ENCODE data around the gene C17orf78. TPM values are rescaled to one million over a fixed set of nuclear protein-coding genes. Genes with fewer than 3 reads are reported as not detected.
"Not testable (repeated sequence)": the region's sequence is repeated elsewhere in the genome, so short reads cannot be mapped to it uniquely, and the experiment has no call there.

The C17orf78 gene
- total RNA-seq, 2 experiments from 2014 or later, result not detected

DNA sequence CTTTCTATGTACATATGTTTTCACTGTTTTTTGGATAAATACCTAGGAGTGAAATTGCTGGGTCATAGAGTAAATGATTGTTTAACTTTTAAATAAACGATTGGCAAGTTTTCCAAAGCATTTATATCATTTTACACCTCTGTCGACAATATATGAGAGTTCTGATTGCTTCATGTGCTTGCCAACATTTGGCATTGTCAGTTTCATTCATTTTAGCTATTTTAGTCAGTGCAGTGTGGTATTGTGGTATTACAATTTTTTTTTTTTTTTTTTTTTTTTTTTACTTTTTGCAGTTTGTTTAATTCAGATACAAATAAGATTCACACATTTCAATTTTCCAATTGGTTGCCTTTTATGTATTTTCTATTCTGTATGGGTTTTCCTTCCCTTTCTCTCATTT lies 56.9 kb downstream of the C17orf78 start:
- no peak for DNase-seq
- Mint-ChIP-seq H3K36me3 (ENCODE audit: low read depth) (peaks cover 41% of the 10 kb centered on the region), H3K4me3 (no peak overlapping the region), H3K27me3 (no peaks in the 10 kb centered on the region), H3K27ac (no peak overlapping the region), H3K4me1 (peaks cover 27% of the 10 kb centered on the region), H3K9me3 (ENCODE audit: low read depth) (no peaks in the 10 kb centered on the region)
- no peak for ATAC-seq
- ChIA-PET POLR2A (no interaction called here), CTCF (interaction anchor here (0.6 to 1.4 kb wide), 2 partner anchors 12 to 84 kb away, joined by 3 read pairs; no protein-coding TSS in a partner anchor)
- intact Hi-C loops (cut with DNase I, micrococcal nuclease), result no loop called here

DNA sequence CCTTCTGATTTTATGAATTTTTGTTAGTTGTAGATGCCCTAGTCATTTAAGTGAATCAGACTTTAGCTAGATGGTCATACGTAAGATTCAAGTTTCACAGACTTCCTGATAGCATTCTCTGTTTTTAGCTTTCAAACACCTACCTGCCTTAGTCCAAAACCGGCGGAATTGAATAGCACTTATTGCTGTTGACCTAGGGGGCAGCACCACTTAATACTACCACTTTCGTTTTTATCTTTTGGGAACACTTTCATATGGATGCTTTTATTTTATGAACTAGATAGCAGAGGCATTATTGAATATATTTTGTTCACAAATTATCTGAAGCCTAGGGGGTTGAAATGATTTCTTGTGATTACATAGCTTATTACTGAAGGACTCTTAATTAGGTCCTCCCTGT lies 62.4 kb downstream of the C17orf78 start:
- ChIA-PET CTCF (interaction anchor here (0.7 to 1.7 kb wide), 5 partner anchors 12 to 65 kb away, joined by 3 to 4 read pairs (median 3); no protein-coding TSS in a partner anchor), POLR2A (interaction anchor here (0.5 kb wide), 1 partner anchor 12 kb away, joined by 3 read pairs; no protein-coding TSS in a partner anchor)
- no peaks in the 10 kb centered on the region for H3K9me3 Mint-ChIP-seq (ENCODE audit: low read depth)
- no peaks in the 10 kb centered on the region for H3K4me1 Mint-ChIP-seq
- H3K27me3 Mint-ChIP-seq, result no peaks in the 10 kb centered on the region
- ATAC-seq (no peak), DNase-seq (no peak)
- peaks cover 47% of the 10 kb centered on the region for H3K36me3 Mint-ChIP-seq (ENCODE audit: low read depth)
- H3K27ac Mint-ChIP-seq, result no peak overlapping the region
- no peak overlapping the region for H3K4me3 Mint-ChIP-seq
- intact Hi-C loops (cut with DNase I, micrococcal nuclease), result no loop called here

DNA sequence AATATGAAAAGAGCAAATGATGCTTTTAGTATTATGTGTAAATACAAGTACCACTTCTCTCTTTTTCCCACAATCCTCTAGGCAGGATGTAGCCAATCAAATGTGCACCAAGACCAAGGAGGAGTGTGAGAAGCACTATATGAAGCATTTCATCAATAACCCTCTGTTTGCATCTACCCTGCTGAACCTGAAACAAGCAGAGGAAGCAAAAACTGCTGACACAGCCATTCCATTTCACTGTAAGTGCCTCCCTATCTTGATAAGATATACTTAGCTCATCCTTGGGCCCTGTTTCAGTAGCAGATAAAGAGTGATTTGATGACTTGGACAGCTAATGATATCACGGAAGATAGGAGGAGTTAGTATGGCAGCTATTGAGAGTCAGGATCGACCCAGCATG lies 64.6 kb downstream of the C17orf78 start:
- no peaks in the 10 kb centered on the region for H3K4me1 Mint-ChIP-seq
- intact Hi-C loops (cut with DNase I, micrococcal nuclease), result no loop called here
- DNase-seq (no peak), ATAC-seq (no peak)
- POLR2A ChIA-PET, result no interaction called here
- H3K27ac Mint-ChIP-seq, result no peak overlapping the region
- H3K9me3 Mint-ChIP-seq (ENCODE audit: low read depth), result no peaks in the 10 kb centered on the region
- H3K36me3 Mint-ChIP-seq (ENCODE audit: low read depth), result peaks cover 44% of the 10 kb centered on the region
- no peaks in the 10 kb centered on the region for H3K27me3 Mint-ChIP-seq
- CTCF ChIA-PET, result no interaction called here
- H3K4me3 Mint-ChIP-seq, result no peak overlapping the region

DNA sequence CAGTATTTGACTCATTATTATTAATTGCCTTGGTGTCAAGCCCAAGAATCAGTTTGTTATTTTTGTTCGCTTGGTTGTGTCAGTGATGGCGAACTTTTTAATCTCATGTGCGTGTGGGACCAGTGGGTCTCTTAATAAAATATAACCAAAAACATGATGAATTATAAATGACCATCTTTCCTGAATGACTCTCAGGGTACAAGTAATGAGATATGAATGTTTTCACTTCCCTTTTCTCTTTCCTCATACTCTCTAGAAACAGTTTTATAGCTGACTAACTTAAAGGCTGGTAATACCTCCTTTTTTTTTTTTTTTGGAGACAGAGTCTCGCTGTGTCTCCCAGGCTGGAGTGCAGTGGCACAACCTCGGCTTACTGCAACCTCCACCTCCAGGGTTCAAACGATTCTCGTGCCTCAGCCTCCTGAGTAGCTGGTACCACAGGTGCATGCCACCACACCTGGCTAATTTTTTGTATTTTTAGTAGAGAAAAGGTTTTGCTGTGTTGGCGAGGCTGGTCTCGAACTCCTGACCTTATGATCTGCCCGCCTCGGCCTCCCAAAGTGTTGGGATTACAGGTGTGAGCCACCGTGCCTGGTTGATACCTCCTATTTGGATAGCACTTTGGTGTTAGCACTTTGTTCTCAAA lies 65.7 kb downstream of the C17orf78 start:
- POLR2A ChIA-PET, result not testable (repeated sequence)

More for the DNA sequence above, 65.7 kb downstream of the C17orf78 start:
- intact Hi-C loops (cut with DNase I, micrococcal nuclease); DNase-seq; H3K27ac Mint-ChIP-seq; ATAC-seq; H3K4me3 Mint-ChIP-seq; H3K9me3 Mint-ChIP-seq (ENCODE audit: low read depth); H3K27me3 Mint-ChIP-seq; H3K4me1 Mint-ChIP-seq: not testable (repeated sequence)
- CTCF ChIA-PET, result interaction anchor here (0.7 kb wide), 1 partner anchor 69 kb away, joined by 4 read pairs; no protein-coding TSS in a partner anchor
- peaks cover 46% of the 10 kb centered on the region for H3K36me3 Mint-ChIP-seq (ENCODE audit: low read depth)

Other genes with a start within 250 kb of the C17orf78 start
- gene ACACA, start 30.9 kb downstream of the C17orf78 start, total RNA-seq, result 10 to 100 TPM; 57.2 to 61.1 TPM
- 10 to 100 TPM; 29.9 to 32.9 TPM for gene TADA2A, start 30.9 kb downstream of the C17orf78 start, total RNA-seq
- gene DUSP14, start 113.9 kb downstream of the C17orf78 start, total RNA-seq, result 10 to 100 TPM; 11.9 to 13.1 TPM
- gene SYNRG, start 233.4 kb downstream of the C17orf78 start, total RNA-seq, result 10 to 100 TPM; 39.0 to 46.7 TPM

Measured in activated CD4-positive, alpha-beta T cell treated with anti-CD3 and anti-CD28 coated beads for 36 hours (primary cell).